ENCODE measurements around the gene CXCR1. TPM values are rescaled to one million over a fixed set of nuclear protein-coding genes. Genes with fewer than 3 reads are reported as not detected.

The CXCR1 gene
- polyA plus RNA-seq, 1 of the 3 experiments (the other 2 are of a cell fraction) = not detected

- 12% methylated on average over 5 of the region's 5 CpGs for WGBS (ENCODE audit: low lambda C conversion rate)
- Histone ChIP-seq H3K9me3 (no peaks in the 10 kb centered on the region), H3K4me3 (ENCODE audit: low read depth in 2 of 2, low read length in 1 of 2) (no peak overlapping the region), H3K9me2 (no peaks in the 10 kb centered on the region), H2AFZ (ENCODE audit: low read depth) (no peak overlapping the region), H3K79me2 (ENCODE audit: insufficient read depth) (no peaks in the 10 kb centered on the region), H3K9ac (no peak overlapping the region), H3K27me3 (ENCODE audit: insufficient read depth) (peaks cover 19% of the 10 kb centered on the region; the same call in 1 of the 2 replicates), H3K4me1 (ENCODE audit: control insufficient read depth in 1 of 2, insufficient read depth in 2 of 2, low read depth in 1 of 2, low read length in 1 of 2) (no peaks in the 10 kb centered on the region), H3K36me3 (replicated peaks in 1 of 2; ENCODE audit: control insufficient read depth in 1 of 2, insufficient read depth in 2 of 2, low read length in 1 of 2) (no peaks in the 10 kb centered on the region), H3K27ac (ENCODE audit: low read depth in 2 of 2, low read length in 1 of 2) (no peak overlapping the region), H3F3A (replicated peaks; ENCODE audit: insufficient read depth) (no peaks in the 10 kb centered on the region), H4K20me1 (ENCODE audit: insufficient read depth) (no peaks in the 10 kb centered on the region), H3K4me2 (no peak overlapping the region)
- ChIA-PET POLR2A (no interaction called here), CTCF (interaction anchor here (0.6 to 1.8 kb wide), 4 partner anchors 12 to 225 kb away, joined by 3 to 6 read pairs (median 3); no protein-coding TSS in a partner anchor)
- TF ChIP-seq TAF1 (IDR thresholded peaks at IDR 0.05; ENCODE audit: borderline replicate concordance, low read depth, low read length) = no peak
- DNase-seq = no peak
These were observed 3.2 kb upstream of the CXCR1 start for GRCh38 chr2:218169757-218170546.

- Histone ChIP-seq H3K4me1 (ENCODE audit: control insufficient read depth in 1 of 2, insufficient read depth in 2 of 2, low read depth in 1 of 2, low read length in 1 of 2) (no peaks in the 10 kb centered on the region), H2AFZ (ENCODE audit: low read depth) (no peak overlapping the region), H3F3A (replicated peaks; ENCODE audit: insufficient read depth) (no peaks in the 10 kb centered on the region), H3K9me2 (no peaks in the 10 kb centered on the region), H3K4me3 (ENCODE audit: low read depth in 2 of 2, low read length in 1 of 2) (no peak overlapping the region), H3K79me2 (ENCODE audit: insufficient read depth) (no peaks in the 10 kb centered on the region), H3K9me3 (no peaks in the 10 kb centered on the region), H3K27me3 (ENCODE audit: insufficient read depth) (peaks cover 19% of the 10 kb centered on the region; the same call in 1 of the 2 replicates), H3K36me3 (replicated peaks in 1 of 2; ENCODE audit: control insufficient read depth in 1 of 2, insufficient read depth in 2 of 2, low read length in 1 of 2) (no peaks in the 10 kb centered on the region), H3K4me2 (no peak overlapping the region), H3K9ac (no peak overlapping the region), H4K20me1 (ENCODE audit: insufficient read depth) (no peaks in the 10 kb centered on the region), H3K27ac (ENCODE audit: low read depth in 2 of 2, low read length in 1 of 2) (no peak overlapping the region)
- peak; percentile 54 for DNase-seq
- CTCF ChIA-PET = interaction anchor here (1.0 to 1.8 kb wide), 7 partner anchors 10 to 102 kb away, joined by 3 to 7 read pairs (median 5); partner anchors contain the start of genes AAMP and PNKD
- 24% methylated on average over 9 of the region's 9 CpGs for WGBS (ENCODE audit: low lambda C conversion rate)
- TF ChIP-seq SMC3 (IDR thresholded peaks at IDR 0.05; ENCODE audit: low read depth, low read length) = 0 out of 2 replicates have a peak, but pooled peaks have one; percentile 7
- no peak for TF ChIP-seq POLR2AphosphoS5 (IDR thresholded peaks at IDR 0.05; ENCODE audit: low read depth, low read length)
- peak; percentile 36; the same call in 1 of the 2 replicates for TF ChIP-seq RAD21 (IDR thresholded peaks at IDR 0.05; ENCODE audit: low read length)
- peak; percentile 71 for TF ChIP-seq CTCF (IDR thresholded peaks at IDR 0.05)
- no peak for TF ChIP-seq IRF3 (IDR thresholded peaks at IDR 0.05; ENCODE audit: low read depth, low read length)
- POLR2A ChIA-PET = no interaction called here
These were observed 2.1 kb upstream of the CXCR1 start for GRCh38 chr2:218168635-218169462.

Data from SK-N-SH (cell line).